Left lobe of liver (tissue), 2 donors: ENCODE results near the gene OPTN. TPM values are rescaled to one million over a fixed set of nuclear protein-coding genes. Genes with fewer than 3 reads are reported as not detected.
A peak's percentile ranks its signal among the peaks of the same experiment; 100 is the strongest.
"Not testable (repeated sequence)": the region's sequence is repeated elsewhere in the genome, so short reads cannot be mapped to it uniquely, and the experiment has no call there.

ENCODE experiments used
- ATAC-seq: fragments of 200-7000 bp; cut with Tn5 transposase; one replicate; pipeline ENCODE4 v1.9.1; 2020; ENCODE audit warnings: mild to moderate bottlenecking, moderate library complexity
- DNase-seq: peaks from one replicate; pipeline ENCODE4 v3.0.0-alpha.2; 2020; ENCODE audit warnings: low spot score
- total RNA-seq: library from RNA; stranded (reverse); gene quantifications from one replicate; pipeline ENCODE4 v1.2.1, GENCODE V29; 2021
- donor health status: DM: no; HTN: no; CAD: no; lungs with moderate emphysema.
- donor health status: DM: no; HTN: yes; CAD: no.

The OPTN gene
- total RNA-seq, 1 donor from 2014 or later = 34.8 TPM

DNA sequence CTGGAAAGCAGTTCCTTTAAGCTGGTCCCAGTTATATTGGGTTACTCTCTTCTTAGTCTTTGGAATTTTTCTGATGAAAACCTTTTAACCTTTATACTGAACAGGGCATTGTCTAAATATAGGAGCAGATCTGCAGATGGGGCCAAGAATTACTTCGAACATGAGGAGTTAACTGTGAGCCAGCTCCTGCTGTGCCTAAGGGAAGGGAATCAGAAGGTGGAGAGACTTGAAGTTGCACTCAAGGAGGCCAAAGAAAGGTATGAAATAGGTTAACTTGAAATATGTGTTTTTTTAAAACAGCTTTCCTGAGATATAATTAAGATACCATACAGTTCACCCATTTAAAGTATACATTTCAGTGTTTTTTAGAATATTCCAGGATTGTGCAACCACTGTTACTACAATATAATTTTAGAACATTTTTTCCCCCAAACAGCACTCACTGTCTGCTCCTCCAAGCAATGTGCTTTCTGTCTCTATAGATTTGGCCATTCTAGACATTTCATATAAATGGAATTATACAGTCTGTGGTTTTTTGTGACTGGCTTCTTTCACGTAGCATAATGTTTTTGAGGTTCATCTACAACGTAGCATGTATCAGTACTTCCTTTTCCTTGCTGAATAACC lies 18.9 kb downstream of the OPTN start:
- ATAC-seq (no peak), DNase-seq (no peak)

- no peak for ATAC-seq
- DNase-seq = no peak
Measured at GRCh38 chr10:13120786-13121499, 21.0 kb downstream of the OPTN start.

DNA sequence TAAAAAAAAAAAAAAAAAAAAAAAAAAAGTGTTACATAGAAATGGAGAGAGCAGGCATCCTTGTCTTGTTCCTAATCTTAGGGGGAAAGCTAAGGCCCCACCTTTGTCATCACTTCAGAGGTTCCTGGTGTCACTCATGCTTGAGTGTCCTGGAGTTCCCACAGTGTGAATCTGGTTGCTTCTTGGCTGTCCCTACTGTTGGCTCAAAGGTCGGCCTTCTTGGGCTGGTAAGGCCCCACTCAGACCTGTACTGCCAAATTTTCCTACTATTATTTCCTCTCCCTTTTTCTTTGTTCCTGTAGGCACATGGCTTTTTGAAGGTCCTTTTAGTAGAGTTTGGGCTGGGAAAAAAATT lies 21.5 kb downstream of the OPTN start:
- DNase-seq = no peak
- peak; percentile 91 for ATAC-seq

GRCh38 chr10:13136651-13137050 lies 36.7 kb downstream of the OPTN start:
- DNase-seq = no peak
- ATAC-seq = no peak

- DNase-seq (no peak), ATAC-seq (no peak)
Measured at GRCh38 chr10:13139150-13139549, 39.2 kb downstream of the OPTN start.

DNA sequence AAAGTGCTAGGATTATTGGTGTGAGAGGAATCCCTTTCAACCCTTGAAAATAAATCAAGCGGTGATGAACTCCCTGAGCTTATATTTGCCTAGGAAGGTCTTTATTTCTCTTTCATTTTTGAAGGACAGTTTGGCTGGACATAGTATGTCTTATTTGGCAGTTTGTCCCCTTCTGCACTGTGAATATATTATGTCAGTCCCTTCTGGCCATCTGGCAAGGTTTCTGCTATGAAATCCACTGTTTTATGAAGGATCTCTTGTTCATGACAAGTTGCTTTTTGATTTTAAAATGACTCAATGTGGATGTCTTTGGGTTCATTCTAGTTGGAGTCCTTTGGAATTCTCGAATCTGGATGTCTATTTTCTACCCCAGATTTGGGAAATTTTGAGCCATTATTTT lies 39.7 kb downstream of the OPTN start:
- ATAC-seq (no peak), DNase-seq (no peak)

- DNase-seq = no peak
- no peak for ATAC-seq
Measured at GRCh38 chr10:13140627-13141190, 40.7 kb downstream of the OPTN start.

DNA sequence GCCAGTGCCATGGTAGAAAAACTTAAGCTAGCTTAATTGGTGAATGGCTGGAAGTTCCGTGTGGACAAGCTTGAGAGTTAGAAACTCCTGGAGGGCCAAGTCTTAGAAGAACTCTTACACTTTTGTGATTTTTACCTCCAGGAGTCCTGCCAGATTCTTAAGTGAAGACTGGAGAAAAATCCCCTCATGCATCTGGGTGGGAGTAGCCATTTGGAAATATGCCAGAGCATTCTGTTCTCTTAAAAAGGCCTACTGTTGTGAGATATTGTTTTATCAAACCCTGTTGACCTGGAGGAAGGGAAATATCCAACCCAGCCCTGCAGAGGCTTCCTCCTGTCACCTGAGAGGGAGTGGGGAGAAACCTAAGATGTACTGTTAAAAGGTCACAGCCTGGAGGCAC lies 43.8 kb downstream of the OPTN start:
- ATAC-seq (no peak), DNase-seq (no peak)

DNA sequence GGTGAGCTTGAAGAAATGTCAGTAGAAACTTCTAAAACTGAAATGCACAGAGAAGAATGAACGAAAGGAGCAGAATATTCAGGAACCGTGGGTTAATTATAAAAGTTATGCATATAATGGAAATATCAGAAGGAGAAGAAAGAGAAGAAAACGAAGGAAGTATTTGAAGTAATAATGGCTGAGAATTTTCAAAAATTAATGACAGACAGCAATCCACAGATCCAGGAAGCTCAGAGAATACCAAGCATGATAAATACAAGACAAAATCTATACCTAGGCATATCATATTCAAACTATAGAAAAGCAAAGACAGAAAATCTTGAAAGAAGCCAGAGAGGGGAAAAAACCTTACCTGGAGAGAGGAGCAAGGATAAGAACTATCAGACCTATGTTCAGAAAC lies 44.9 kb downstream of the OPTN start:
- ATAC-seq = no peak

DNA sequence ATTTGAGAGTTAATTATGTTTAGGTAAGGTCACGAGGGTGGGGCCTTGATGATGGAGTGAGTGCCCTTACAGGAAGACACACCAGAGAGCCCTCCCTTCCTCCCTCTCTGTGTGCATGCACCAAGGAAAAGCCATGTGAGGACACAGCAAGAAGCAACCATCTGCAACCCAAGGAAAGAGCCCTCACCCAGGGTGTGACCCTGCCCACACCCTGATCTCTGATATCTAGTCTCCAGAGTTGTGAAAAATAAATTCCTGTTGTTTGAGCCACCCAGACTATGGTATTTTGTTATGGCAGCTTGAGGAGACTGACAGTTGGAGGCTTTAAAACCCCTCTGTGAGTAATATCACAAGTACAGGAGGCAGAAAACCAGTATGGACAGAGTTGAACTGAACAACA lies 46.4 kb downstream of the OPTN start:
- no peak for ATAC-seq

More for the DNA sequence above, 44.9 kb downstream of the OPTN start:
- DNase-seq = no peak

GRCh38 chr10:13147161-13147560 lies 47.2 kb downstream of the OPTN start:
- DNase-seq (no peak), ATAC-seq (no peak)

More for the DNA sequence above, 46.4 kb downstream of the OPTN start:
- DNase-seq = no peak

GRCh38 chr10:13152296-13152695 lies 52.3 kb downstream of the OPTN start:
- DNase-seq (no peak), ATAC-seq (no peak)

DNA sequence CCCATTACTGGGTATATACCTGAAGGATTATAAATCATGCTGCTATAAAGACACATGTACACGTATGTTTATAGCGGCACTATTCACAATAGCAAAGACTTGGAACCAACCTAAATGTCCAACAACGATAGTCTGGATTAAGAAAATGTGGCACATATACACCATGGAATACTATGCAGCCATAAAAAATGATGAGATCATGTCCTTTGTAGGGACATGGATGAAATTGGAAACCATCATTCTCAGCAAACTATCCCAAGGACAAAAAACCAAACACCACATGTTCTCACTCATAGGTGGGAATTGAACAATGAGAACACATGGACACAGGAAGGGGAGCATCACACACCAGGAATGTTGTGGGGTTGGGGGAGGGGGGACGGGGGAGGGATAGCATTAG lies 55.9 kb downstream of the OPTN start:
- not testable (repeated sequence) for ATAC-seq, DNase-seq

- ATAC-seq = peak; percentile 12
- DNase-seq = no peak
Measured at GRCh38 chr10:13158401-13158800, 58.4 kb downstream of the OPTN start.

- ATAC-seq = peak; percentile 98
- DNase-seq = peak; percentile 99
Measured at GRCh38 chr10:13160934-13161856, 61.2 kb downstream of the OPTN start, which contains the start of gene MCM10. Gene MCM10 (plus strand): TSS chr10:13161558. CDS start chr10:13164203, 2,645 bp downstream.

DNA sequence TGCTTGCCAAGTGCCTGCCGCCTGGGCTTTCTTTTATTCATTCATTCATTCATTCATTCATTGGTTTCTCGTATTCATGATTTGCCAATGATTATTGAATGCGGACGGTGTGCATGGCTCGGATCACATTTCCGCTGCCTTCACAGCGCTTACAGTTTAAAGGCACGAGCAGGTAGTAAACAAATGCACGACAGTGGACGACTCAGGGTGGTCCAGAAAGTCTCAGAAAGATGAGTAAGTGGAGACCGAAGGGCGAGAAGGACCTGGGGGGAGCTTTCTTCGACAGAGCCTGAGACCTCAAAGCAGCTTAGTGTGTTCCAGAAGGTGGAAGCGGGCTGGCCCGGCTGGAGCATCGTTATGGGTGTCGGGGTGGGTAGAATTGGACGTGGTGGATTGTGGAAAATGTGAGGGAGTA lies 61.9 kb downstream of the OPTN start:
- ATAC-seq (no peak), DNase-seq (no peak)

GRCh38 chr10:13163859-13164258 lies 63.9 kb downstream of the OPTN start:
- ATAC-seq = no peak
- DNase-seq = no peak

- DNase-seq (no peak), ATAC-seq (no peak)
Measured at GRCh38 chr10:13165177-13165576, 65.2 kb downstream of the OPTN start.

DNA sequence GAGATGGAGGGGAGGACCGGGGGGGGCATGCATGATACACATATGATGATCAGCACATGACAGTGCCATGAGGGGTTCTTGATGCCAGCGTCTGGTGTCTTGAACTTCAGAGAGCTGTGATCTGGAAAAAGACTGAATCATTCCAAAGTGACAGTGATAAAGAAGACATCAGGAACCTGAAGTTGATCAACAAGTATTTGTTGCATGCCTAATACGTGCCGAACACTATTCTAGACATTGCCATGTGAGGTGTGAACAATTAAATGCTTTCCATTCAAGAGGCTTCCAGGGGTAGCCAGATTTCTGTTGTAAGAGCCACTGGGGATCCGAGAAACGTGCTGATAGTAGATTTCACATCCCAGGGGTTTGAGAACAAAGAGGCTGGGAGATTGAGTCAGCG lies 67.6 kb downstream of the OPTN start:
- no peak for ATAC-seq
- DNase-seq = no peak

DNA sequence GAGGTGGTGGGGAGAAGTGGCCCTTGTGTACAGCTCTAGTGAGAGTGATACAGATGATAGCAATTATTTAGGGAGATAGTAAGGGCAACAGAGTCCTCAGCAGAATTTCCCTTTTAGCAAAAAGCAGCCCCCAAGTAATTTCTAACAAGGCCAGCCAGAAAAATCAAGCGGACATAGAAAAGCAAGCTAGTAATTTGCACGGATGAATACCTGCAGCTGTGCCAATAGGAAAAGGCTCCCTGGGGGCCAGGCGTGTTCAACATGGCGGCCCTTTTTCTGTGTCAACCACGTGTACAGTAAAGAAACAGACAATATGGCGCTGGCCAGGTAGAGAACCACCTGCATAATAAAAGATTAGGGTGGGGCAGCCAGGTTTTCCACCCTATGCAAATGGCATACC lies 68.8 kb downstream of the OPTN start:
- ATAC-seq (no peak), DNase-seq (no peak)

DNA sequence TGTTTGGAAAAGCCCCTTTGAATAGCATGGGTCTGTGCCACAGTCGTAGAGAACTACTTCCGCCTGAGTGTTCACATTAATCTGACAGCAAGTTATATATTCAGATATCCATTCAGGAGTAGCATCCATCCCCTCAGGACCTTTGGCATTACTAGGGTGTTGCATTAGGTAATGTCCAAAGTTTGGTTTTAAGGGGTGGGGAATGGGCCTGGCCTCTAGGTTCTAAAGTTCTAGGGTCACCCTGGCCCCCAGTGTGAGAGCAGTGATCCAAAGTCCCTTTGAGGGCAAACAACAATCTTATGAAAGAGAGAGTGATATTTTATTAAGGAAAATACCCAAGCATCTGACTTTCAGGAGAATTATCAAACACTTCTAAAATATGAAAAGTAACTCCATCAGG lies 73.7 kb downstream of the OPTN start:
- ATAC-seq (peak; percentile 98), DNase-seq (peak; percentile 81)
